ENCODE data around the gene BHLHE23.

The BHLHE23 gene

DNA sequence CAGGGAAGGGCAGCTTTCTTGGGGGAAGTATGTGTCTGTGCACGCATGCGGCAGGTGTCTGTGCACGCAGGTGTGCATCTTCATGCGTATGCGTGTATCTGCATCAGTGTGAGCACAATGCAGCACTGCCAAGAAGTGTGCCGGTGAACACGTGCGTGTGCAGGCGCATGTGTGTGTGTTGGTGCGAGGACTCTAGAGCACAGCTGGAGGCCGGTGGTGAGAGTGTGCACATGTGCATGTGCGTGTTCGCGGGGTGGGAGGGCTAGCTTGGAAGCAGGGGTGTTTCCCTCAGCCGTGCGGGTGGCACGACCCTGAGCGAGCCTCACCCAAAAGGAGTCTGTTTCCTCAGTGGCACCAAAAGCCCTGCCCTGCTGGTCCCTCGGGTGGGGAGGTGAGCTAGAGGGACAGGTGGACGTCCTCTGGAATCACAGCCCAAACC lies 46.7 kb downstream of the BHLHE23 start:
- in situ Hi-C loops (cut with MboI; ENCODE audit: low sequenced_read_pairs, unreplicated experiment), result no loop called here
- TF ChIP-seq, protein P1, sequence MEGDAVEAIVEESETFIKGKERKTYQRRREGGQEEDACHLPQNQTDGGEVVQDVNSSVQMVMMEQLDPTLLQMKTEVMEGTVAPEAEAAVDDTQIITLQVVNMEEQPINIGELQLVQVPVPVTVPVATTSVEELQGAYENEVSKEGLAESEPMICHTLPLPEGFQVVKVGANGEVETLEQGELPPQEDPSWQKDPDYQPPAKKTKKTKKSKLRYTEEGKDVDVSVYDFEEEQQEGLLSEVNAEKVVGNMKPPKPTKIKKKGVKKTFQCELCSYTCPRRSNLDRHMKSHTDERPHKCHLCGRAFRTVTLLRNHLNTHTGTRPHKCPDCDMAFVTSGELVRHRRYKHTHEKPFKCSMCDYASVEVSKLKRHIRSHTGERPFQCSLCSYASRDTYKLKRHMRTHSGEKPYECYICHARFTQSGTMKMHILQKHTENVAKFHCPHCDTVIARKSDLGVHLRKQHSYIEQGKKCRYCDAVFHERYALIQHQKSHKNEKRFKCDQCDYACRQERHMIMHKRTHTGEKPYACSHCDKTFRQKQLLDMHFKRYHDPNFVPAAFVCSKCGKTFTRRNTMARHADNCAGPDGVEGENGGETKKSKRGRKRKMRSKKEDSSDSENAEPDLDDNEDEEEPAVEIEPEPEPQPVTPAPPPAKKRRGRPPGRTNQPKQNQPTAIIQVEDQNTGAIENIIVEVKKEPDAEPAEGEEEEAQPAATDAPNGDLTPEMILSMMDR (IDR thresholded peaks at IDR 0.05; ENCODE audit: borderline replicate concordance, control extremely low read depth, extremely low read depth, insufficient read depth, missing control alignments), result no peak
- no peak for DNase-seq (ENCODE audit: low spot score)

DNA sequence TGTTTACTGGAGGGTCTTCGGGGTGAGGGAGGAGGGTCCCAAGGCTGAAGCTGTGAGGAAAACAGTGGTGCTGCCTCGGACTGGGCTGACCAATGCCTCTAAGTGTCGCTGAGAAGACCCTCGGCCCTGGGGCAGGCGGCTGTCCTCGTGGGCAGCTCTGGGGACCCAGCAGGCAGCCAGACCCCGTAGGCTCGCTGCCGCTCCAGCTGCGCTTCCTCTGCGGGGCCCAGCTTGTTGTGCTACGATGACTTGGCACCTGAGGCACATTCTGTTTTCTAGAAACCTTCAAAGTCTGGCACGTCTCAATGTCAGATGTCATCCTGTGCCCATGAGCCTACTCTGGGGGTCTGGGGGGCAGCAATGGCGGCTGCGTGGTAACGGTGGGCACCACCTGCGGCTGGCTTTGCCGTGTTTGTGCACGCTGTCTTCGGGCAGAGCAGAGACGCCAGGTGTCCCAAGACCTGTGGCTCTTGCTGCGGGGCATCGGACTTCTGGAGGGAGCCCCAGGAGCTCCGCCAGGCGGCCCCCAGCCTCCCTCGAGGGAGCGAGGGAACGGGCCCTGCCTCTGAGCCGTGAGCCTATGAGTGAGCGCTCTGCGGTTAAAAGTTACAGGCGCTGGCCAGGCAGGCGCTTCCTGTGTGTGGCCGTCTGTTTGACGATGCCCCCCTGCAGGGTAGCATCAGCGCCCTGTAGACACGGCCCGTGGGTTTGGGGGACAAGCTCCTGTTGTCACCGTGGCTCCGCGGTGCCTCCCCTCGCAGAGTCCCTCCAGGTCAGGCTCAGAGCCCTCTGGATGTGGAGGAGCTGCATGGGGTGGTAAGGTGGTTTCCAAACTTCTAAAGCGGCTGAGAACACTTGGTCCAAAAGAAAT lies 47.4 kb downstream of the BHLHE23 start:
- DNase-seq (ENCODE audit: low spot score), result no peak
- in situ Hi-C loops (cut with MboI; ENCODE audit: low sequenced_read_pairs, unreplicated experiment), result no loop called here
- TF ChIP-seq, protein P1 (IDR thresholded peaks at IDR 0.05; ENCODE audit: borderline replicate concordance, control extremely low read depth, extremely low read depth, insufficient read depth, missing control alignments), result no peak

- DNase-seq (ENCODE audit: low spot score), result no peak
- in situ Hi-C loops (cut with MboI; ENCODE audit: low sequenced_read_pairs, unreplicated experiment), result no loop called here
- TF ChIP-seq, protein P1 (IDR thresholded peaks at IDR 0.05; ENCODE audit: borderline replicate concordance, control extremely low read depth, extremely low read depth, insufficient read depth, missing control alignments), result no peak
These were observed 48.2 kb downstream of the BHLHE23 start for GRCh38 chr20:62958388-62959100.

- in situ Hi-C loops (cut with MboI; ENCODE audit: low sequenced_read_pairs, unreplicated experiment), result no loop called here
- DNase-seq (ENCODE audit: low spot score), result no peak
- TF ChIP-seq, protein P1 (IDR thresholded peaks at IDR 0.05; ENCODE audit: borderline replicate concordance, control extremely low read depth, extremely low read depth, insufficient read depth, missing control alignments), result no peak
These were observed 49.3 kb downstream of the BHLHE23 start for GRCh38 chr20:62957136-62958117.

DNA sequence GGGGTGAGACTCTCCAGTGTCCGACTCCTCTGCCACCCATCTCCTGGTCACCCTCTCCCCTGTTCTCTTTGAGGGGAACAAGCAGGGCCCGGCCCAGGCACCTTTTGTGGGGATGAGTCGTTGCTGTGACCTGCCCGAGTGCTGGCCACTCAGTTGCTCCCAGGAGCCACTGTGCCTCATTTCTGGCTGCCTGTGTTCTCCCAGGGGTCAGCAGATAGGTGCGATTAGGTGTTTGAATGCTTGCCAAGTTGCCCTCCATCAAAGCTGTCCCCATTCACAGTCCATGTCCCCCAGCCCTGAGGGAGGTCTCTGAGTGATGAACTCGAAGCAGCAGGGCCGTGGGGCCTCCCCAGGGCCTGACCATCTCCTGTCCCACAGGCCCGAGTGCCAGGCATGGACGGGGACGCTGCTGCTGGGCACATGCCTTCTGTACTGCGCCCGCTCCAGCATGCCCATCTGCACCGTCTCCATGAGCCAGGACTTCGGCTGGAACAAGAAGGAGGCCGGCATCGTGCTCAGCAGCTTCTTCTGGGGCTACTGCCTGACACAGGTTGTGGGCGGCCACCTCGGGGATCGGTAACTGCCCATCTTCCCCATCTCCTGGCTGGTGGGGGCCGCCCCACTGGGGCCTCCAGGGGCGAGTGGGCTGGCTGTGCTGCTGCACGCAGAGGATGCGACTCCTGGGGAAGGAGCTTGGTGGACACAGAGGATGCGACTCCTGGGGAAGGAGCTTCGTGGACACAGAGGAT lies 50.2 kb downstream of the BHLHE23 start:
- TF ChIP-seq, protein P1 (IDR thresholded peaks at IDR 0.05; ENCODE audit: borderline replicate concordance, control extremely low read depth, extremely low read depth, insufficient read depth, missing control alignments), result no peak

More for the DNA sequence above, 50.2 kb downstream of the BHLHE23 start:
- DNase-seq (ENCODE audit: low spot score), result no peak
- in situ Hi-C loops (cut with MboI; ENCODE audit: low sequenced_read_pairs, unreplicated experiment), result no loop called here
